Ishikawa (cell line): ENCODE data around the gene HES3.
A peak's percentile ranks its signal among the peaks of the same experiment; 100 is the strongest.

Experiments used
- CEBPB ChIP-seq: IDR thresholded peaks from 2 replicates; pipeline ENCODE4 v1.6.1; 2012
- CREB1 ChIP-seq: IDR thresholded peaks from 2 replicates; pipeline ENCODE4 v1.6.1; 2012; ENCODE audit warnings: low read depth
- EGR1 ChIP-seq: IDR thresholded peaks from 2 replicates; pipeline ENCODE4 v1.6.1; 2012
- EP300 ChIP-seq: IDR thresholded peaks from 2 replicates; pipeline ENCODE4 v1.6.1; 2012; ENCODE audit warnings: borderline replicate concordance
- FOXM1 ChIP-seq: IDR thresholded peaks from 2 replicates; pipeline ENCODE4 v1.6.1; 2012; ENCODE audit warnings: low read depth, borderline replicate concordance
- MAX ChIP-seq: IDR thresholded peaks from 2 replicates; pipeline ENCODE4 v1.6.1; 2012
- NFIC ChIP-seq: IDR thresholded peaks from 2 replicates; pipeline ENCODE4 v1.6.1; 2012
- RAD21 ChIP-seq: IDR thresholded peaks from 2 replicates; pipeline ENCODE4 v1.6.1; 2012; ENCODE audit warnings: low read depth
- TAF1 ChIP-seq: IDR thresholded peaks from 2 replicates; pipeline ENCODE4 v1.6.1; 2012; ENCODE audit warnings: low read depth, mild to moderate bottlenecking
- TCF12 ChIP-seq: IDR thresholded peaks from 2 replicates; pipeline ENCODE4 v1.6.1; 2012; ENCODE audit warnings: low read depth
- TEAD4 ChIP-seq: IDR thresholded peaks from 2 replicates; pipeline ENCODE4 v1.6.1; 2012
- USF1 ChIP-seq: IDR thresholded peaks from 2 replicates; pipeline ENCODE4 v1.6.1; 2012
- YY1 ChIP-seq: IDR thresholded peaks from 2 replicates; pipeline ENCODE4 v1.6.1; 2012; ENCODE audit warnings: low read depth
- ZBTB7A ChIP-seq: IDR thresholded peaks from 2 replicates; pipeline ENCODE4 v1.6.1; 2012; ENCODE audit warnings: low read depth
- TF ChIP-seq, protein P1 (sequence below): IDR thresholded peaks from 2 replicates; pipeline ENCODE4 v1.6.1; 2012; ENCODE audit warnings: low read depth, mild to moderate bottlenecking

The HES3 gene

GRCh38 chr1:6199298-6200187 is 44.4 kb upstream of the HES3 start, which contains the start of gene RPL22:
TSS of gene RPL22 (minus strand) at chr1:6199595. CDS start at chr1:6199573, 22 bp downstream.
- TF ChIP-seq RAD21 (no peak), YY1 (peak; percentile 94), MAX (peak; percentile 97), EP300 (peak; percentile 63; the same call in 1 of the 2 replicates), TCF12 (peak; percentile 50; the same call in 1 of the 2 replicates), CEBPB (no peak), CREB1 (peak; percentile 39; the same call in 1 of the 2 replicates), ZBTB7A (no peak), NFIC (no peak), USF1 (peak; percentile 5; the same call in 1 of the 2 replicates), TAF1 (peak; percentile 95), FOXM1 (no peak), EGR1 (no peak), TEAD4 (peak; percentile 35; the same call in 1 of the 2 replicates)
- TF ChIP-seq, protein P1, sequence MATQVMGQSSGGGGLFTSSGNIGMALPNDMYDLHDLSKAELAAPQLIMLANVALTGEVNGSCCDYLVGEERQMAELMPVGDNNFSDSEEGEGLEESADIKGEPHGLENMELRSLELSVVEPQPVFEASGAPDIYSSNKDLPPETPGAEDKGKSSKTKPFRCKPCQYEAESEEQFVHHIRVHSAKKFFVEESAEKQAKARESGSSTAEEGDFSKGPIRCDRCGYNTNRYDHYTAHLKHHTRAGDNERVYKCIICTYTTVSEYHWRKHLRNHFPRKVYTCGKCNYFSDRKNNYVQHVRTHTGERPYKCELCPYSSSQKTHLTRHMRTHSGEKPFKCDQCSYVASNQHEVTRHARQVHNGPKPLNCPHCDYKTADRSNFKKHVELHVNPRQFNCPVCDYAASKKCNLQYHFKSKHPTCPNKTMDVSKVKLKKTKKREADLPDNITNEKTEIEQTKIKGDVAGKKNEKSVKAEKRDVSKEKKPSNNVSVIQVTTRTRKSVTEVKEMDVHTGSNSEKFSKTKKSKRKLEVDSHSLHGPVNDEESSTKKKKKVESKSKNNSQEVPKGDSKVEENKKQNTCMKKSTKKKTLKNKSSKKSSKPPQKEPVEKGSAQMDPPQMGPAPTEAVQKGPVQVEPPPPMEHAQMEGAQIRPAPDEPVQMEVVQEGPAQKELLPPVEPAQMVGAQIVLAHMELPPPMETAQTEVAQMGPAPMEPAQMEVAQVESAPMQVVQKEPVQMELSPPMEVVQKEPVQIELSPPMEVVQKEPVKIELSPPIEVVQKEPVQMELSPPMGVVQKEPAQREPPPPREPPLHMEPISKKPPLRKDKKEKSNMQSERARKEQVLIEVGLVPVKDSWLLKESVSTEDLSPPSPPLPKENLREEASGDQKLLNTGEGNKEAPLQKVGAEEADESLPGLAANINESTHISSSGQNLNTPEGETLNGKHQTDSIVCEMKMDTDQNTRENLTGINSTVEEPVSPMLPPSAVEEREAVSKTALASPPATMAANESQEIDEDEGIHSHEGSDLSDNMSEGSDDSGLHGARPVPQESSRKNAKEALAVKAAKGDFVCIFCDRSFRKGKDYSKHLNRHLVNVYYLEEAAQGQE = no peak

- TF ChIP-seq EGR1 = no peak
- TF ChIP-seq CEBPB = no peak
- no peak for TF ChIP-seq NFIC
- no peak for TF ChIP-seq ZBTB7A
- no peak for TF ChIP-seq YY1
- TF ChIP-seq EP300 = no peak
- TF ChIP-seq, protein P1 = no peak
- no peak for TF ChIP-seq TCF12
- no peak for TF ChIP-seq FOXM1
- TF ChIP-seq RAD21 = no peak
- TF ChIP-seq TEAD4 = no peak
- TF ChIP-seq CREB1 = no peak
Observed at GRCh38 chr1:6200188-6200809, 43.7 kb upstream of the HES3 start.

- TF ChIP-seq NFIC (no peak), USF1 (no peak), EP300 (no peak), ZBTB7A (no peak), CREB1 (no peak), FOXM1 (no peak)
- TF ChIP-seq, protein P1 = no peak
Observed at GRCh38 chr1:6202256-6202655, 41.7 kb upstream of the HES3 start.

- TF ChIP-seq NFIC (0 out of 2 replicates have a peak, but pooled peaks have one; percentile 11), YY1 (no peak; the same call in 1 of the 2 replicates), TCF12 (peak; percentile 63; the same call in 1 of the 2 replicates), USF1 (0 out of 2 replicates have a peak, but pooled peaks have one; percentile 22), TEAD4 (peak; percentile 94), ZBTB7A (peak; percentile 62; the same call in 1 of the 2 replicates), EP300 (peak; percentile 28; the same call in 1 of the 2 replicates), FOXM1 (no peak), TAF1 (peak; percentile 42; the same call in 1 of the 2 replicates), CEBPB (no peak), MAX (peak; percentile 64; the same call in 1 of the 2 replicates)
Observed at GRCh38 chr1:6205849-6206519, 38.0 kb upstream of the HES3 start, which contains the start of gene RNF207. TSS of gene RNF207 (plus strand) at chr1:6206119. CDS start at chr1:6206536, 417 bp downstream.
